ENCODE results near the gene ZNF512.
"Not testable (repeated sequence)": the region's sequence is repeated elsewhere in the genome, so short reads cannot be mapped to it uniquely, and the experiment has no call there.

The ZNF512 gene

GRCh38 chr2:27606611-27607010, 23.8 kb downstream of the ZNF512 start:
- no peak overlapping the region for H3K27ac ChIP-seq
- TF ChIP-seq CTCF (IDR thresholded peaks at IDR 0.05) (no peak), ZFX (IDR thresholded peaks at IDR 0.05; ENCODE audit: borderline replicate concordance) (no peak)

GRCh38 chr2:27613985-27614384, 31.1 kb downstream of the ZNF512 start:
- no peak overlapping the region for H3K27ac ChIP-seq
- TF ChIP-seq CTCF (IDR thresholded peaks at IDR 0.05) (no peak), ZFX (IDR thresholded peaks at IDR 0.05; ENCODE audit: borderline replicate concordance) (no peak)

GRCh38 chr2:27615316-27615715, 32.5 kb downstream of the ZNF512 start:
- H3K27ac ChIP-seq = no peak overlapping the region
- TF ChIP-seq CTCF (IDR thresholded peaks at IDR 0.05) = no peak
- no peak for TF ChIP-seq ZFX (IDR thresholded peaks at IDR 0.05; ENCODE audit: borderline replicate concordance)

- no peak for TF ChIP-seq ZFX (IDR thresholded peaks at IDR 0.05; ENCODE audit: borderline replicate concordance)
- no peak for TF ChIP-seq CTCF (IDR thresholded peaks at IDR 0.05)
- H3K27ac ChIP-seq = no peak overlapping the region
Measured at GRCh38 chr2:27621524-27621923, 38.7 kb downstream of the ZNF512 start.

- TF ChIP-seq ZFX (IDR thresholded peaks at IDR 0.05; ENCODE audit: borderline replicate concordance) = no peak
- no peak overlapping the region for H3K27ac ChIP-seq
Measured at GRCh38 chr2:27622921-27623384, 40.1 kb downstream of the ZNF512 start.

- TF ChIP-seq CTCF (IDR thresholded peaks at IDR 0.05) (no peak), ZFX (IDR thresholded peaks at IDR 0.05; ENCODE audit: borderline replicate concordance) (no peak)
- no peak overlapping the region for H3K27ac ChIP-seq
Measured at GRCh38 chr2:27624943-27625342, 42.1 kb downstream of the ZNF512 start.

- H3K27ac ChIP-seq = not testable (repeated sequence)
Measured at GRCh38 chr2:27626323-27626722, 43.5 kb downstream of the ZNF512 start.

GRCh38 chr2:27626921-27627320, 44.1 kb downstream of the ZNF512 start:
- not testable (repeated sequence) for H3K27ac ChIP-seq

- H3K27ac ChIP-seq = peak overlapping the region; percentile 50
- no peak for TF ChIP-seq CTCF (IDR thresholded peaks at IDR 0.05)
- TF ChIP-seq ZFX (IDR thresholded peaks at IDR 0.05; ENCODE audit: borderline replicate concordance) = no peak
Measured at GRCh38 chr2:27627963-27628766, 45.3 kb downstream of the ZNF512 start.

Data from 22Rv1 (cell line).